Measurements from ENCODE around the gene STARD3.
"Not testable (repeated sequence)": the region's sequence is repeated elsewhere in the genome, so short reads cannot be mapped to it uniquely, and the experiment has no call there.

The STARD3 gene

GRCh38 chr17:39699157-39699817 lies 62.3 kb downstream of the STARD3 start:
- DNase-seq, result not testable (repeated sequence)

GRCh38 chr17:39699818-39700147 lies 62.8 kb downstream of the STARD3 start, which contains the start of gene ERBB2:
ERBB2 (plus strand) TSS chr17:39700064; CDS start chr17:39700239, 175 bp downstream.
- no peak for DNase-seq

- DNase-seq, result no peak
These were observed 63.4 kb downstream of the STARD3 start for GRCh38 chr17:39700148-39700987.

GRCh38 chr17:39701012-39701783 lies 64.3 kb downstream of the STARD3 start:
- DNase-seq, result no peak

- no peak for DNase-seq
These were observed 65.0 kb downstream of the STARD3 start for GRCh38 chr17:39701784-39702422.

- DNase-seq, result no peak
These were observed 66.3 kb downstream of the STARD3 start for GRCh38 chr17:39702901-39703893.

GRCh38 chr17:39703913-39704312 lies 67.0 kb downstream of the STARD3 start:
- DNase-seq, result no peak

GRCh38 chr17:39704821-39705551 lies 68.0 kb downstream of the STARD3 start:
- DNase-seq, result no peak

GRCh38 chr17:39705786-39706348 lies 68.9 kb downstream of the STARD3 start:
- no peak for DNase-seq

- no peak for DNase-seq
These were observed 69.4 kb downstream of the STARD3 start for GRCh38 chr17:39706383-39706782.

- DNase-seq, result no peak
These were observed 70.0 kb downstream of the STARD3 start for GRCh38 chr17:39706921-39707337.

- DNase-seq, result no peak
These were observed 72.5 kb downstream of the STARD3 start for GRCh38 chr17:39709319-39709997.

- no peak for DNase-seq
These were observed 73.3 kb downstream of the STARD3 start for GRCh38 chr17:39709998-39710964.

- DNase-seq, result not testable (repeated sequence)
These were observed 74.1 kb downstream of the STARD3 start for GRCh38 chr17:39711071-39711470.

GRCh38 chr17:39711851-39712250 lies 74.9 kb downstream of the STARD3 start:
- no peak for DNase-seq
